GM21723 (cell line): ENCODE results near the gene HMCN2.
"Not testable (repeated sequence)": the region's sequence is repeated elsewhere in the genome, so short reads cannot be mapped to it uniquely, and the experiment has no call there.

Experiments
- ATAC-seq: cut with Tn5 transposase; IDR thresholded peaks from one replicate; pipeline ENCODE4 v1.9.1; 2021; ENCODE audit warnings: mild to moderate bottlenecking, moderate library complexity; ENCODE audit not compliant: unreplicated experiment

The HMCN2 gene

GRCh38 chr9:130327070-130327780 lies 61.7 kb downstream of the HMCN2 start:
- ATAC-seq = no peak

- ATAC-seq = no peak
These were observed 62.3 kb downstream of the HMCN2 start for GRCh38 chr9:130327781-130328348.

- ATAC-seq = no peak
These were observed 62.8 kb downstream of the HMCN2 start for GRCh38 chr9:130328349-130328801.

GRCh38 chr9:130329061-130329460 lies 63.5 kb downstream of the HMCN2 start:
- ATAC-seq = no peak

GRCh38 chr9:130330202-130330862 lies 64.8 kb downstream of the HMCN2 start:
- ATAC-seq = no peak

GRCh38 chr9:130331061-130331460 lies 65.5 kb downstream of the HMCN2 start:
- ATAC-seq = no peak

GRCh38 chr9:130331573-130331972 lies 66.0 kb downstream of the HMCN2 start:
- no peak for ATAC-seq

- ATAC-seq = no peak
These were observed 66.9 kb downstream of the HMCN2 start for GRCh38 chr9:130332384-130332926.

GRCh38 chr9:130333041-130333711 lies 67.6 kb downstream of the HMCN2 start:
- ATAC-seq = no peak

GRCh38 chr9:130333712-130334062 lies 68.1 kb downstream of the HMCN2 start:
- ATAC-seq = no peak

GRCh38 chr9:130334915-130335314 lies 69.4 kb downstream of the HMCN2 start:
- ATAC-seq = no peak

- no peak for ATAC-seq
These were observed 70.6 kb downstream of the HMCN2 start for GRCh38 chr9:130336027-130336610.

- ATAC-seq = no peak
These were observed 71.3 kb downstream of the HMCN2 start for GRCh38 chr9:130336885-130337284.

GRCh38 chr9:130337318-130337717 lies 71.8 kb downstream of the HMCN2 start:
- ATAC-seq = no peak

- ATAC-seq = no peak
These were observed 72.3 kb downstream of the HMCN2 start for GRCh38 chr9:130337784-130338380.

- ATAC-seq = not testable (repeated sequence)
These were observed 73.3 kb downstream of the HMCN2 start for GRCh38 chr9:130338891-130339290.

GRCh38 chr9:130339306-130339705 lies 73.7 kb downstream of the HMCN2 start:
- ATAC-seq = no peak

- no peak for ATAC-seq
These were observed 74.5 kb downstream of the HMCN2 start for GRCh38 chr9:130340011-130340410.

GRCh38 chr9:130340557-130340956 lies 75.0 kb downstream of the HMCN2 start:
- ATAC-seq = not testable (repeated sequence)

GRCh38 chr9:130341128-130341527 lies 75.6 kb downstream of the HMCN2 start:
- no peak for ATAC-seq
